ENCODE measurements around the gene SLC27A4.

SLC27A4 gene

GRCh38 chr9:128396970-128397613 is 56.8 kb downstream of the SLC27A4 start:
- Mint-ChIP-seq H3K4me3 (no peak overlapping the region), H3K9me3 (no peaks in the 10 kb centered on the region), H3K36me3 (ENCODE audit: low read depth) (peaks cover 4% of the 10 kb centered on the region), H3K27ac (no peak overlapping the region), H3K4me1 (ENCODE audit: low read depth) (peaks cover 3% of the 10 kb centered on the region), H3K27me3 (ENCODE audit: low read depth) (peaks cover 14% of the 10 kb centered on the region)
- no peak for DNase-seq (ENCODE audit: low spot score)

- peaks cover 14% of the 10 kb centered on the region for H3K27me3 Mint-ChIP-seq (ENCODE audit: low read depth)
- no peak for DNase-seq (ENCODE audit: low spot score)
- H3K4me3 Mint-ChIP-seq = no peak overlapping the region
- no peaks in the 10 kb centered on the region for H3K9me3 Mint-ChIP-seq
- H3K4me1 Mint-ChIP-seq (ENCODE audit: low read depth) = peaks cover 3% of the 10 kb centered on the region
- peaks cover 4% of the 10 kb centered on the region for H3K36me3 Mint-ChIP-seq (ENCODE audit: low read depth)
- no peak overlapping the region for H3K27ac Mint-ChIP-seq
Observed at GRCh38 chr9:128397831-128398230, 57.5 kb downstream of the SLC27A4 start.

GRCh38 chr9:128399861-128400260 is 59.5 kb downstream of the SLC27A4 start:
- Mint-ChIP-seq H3K4me1 (ENCODE audit: low read depth) (peaks cover 3% of the 10 kb centered on the region), H3K9me3 (no peaks in the 10 kb centered on the region), H3K27ac (no peak overlapping the region), H3K36me3 (ENCODE audit: low read depth) (no peaks in the 10 kb centered on the region), H3K27me3 (ENCODE audit: low read depth) (peaks cover 14% of the 10 kb centered on the region), H3K4me3 (no peak overlapping the region)
- DNase-seq (ENCODE audit: low spot score) = no peak

GRCh38 chr9:128404560-128404959 is 64.2 kb downstream of the SLC27A4 start:
- no peaks in the 10 kb centered on the region for H3K4me1 Mint-ChIP-seq (ENCODE audit: low read depth)
- H3K4me3 Mint-ChIP-seq = no peak overlapping the region
- H3K9me3 Mint-ChIP-seq = no peaks in the 10 kb centered on the region
- no peak for DNase-seq (ENCODE audit: low spot score)
- H3K27ac Mint-ChIP-seq = no peak overlapping the region
- no peaks in the 10 kb centered on the region for H3K36me3 Mint-ChIP-seq (ENCODE audit: low read depth)
- peaks cover 14% of the 10 kb centered on the region for H3K27me3 Mint-ChIP-seq (ENCODE audit: low read depth)

GRCh38 chr9:128405077-128405779 is 64.9 kb downstream of the SLC27A4 start:
- Mint-ChIP-seq H3K9me3 (no peaks in the 10 kb centered on the region), H3K36me3 (ENCODE audit: low read depth) (no peaks in the 10 kb centered on the region), H3K4me3 (no peak overlapping the region), H3K27me3 (ENCODE audit: low read depth) (peaks cover 19% of the 10 kb centered on the region), H3K27ac (no peak overlapping the region), H3K4me1 (ENCODE audit: low read depth) (no peaks in the 10 kb centered on the region)
- no peak for DNase-seq (ENCODE audit: low spot score)

- no peaks in the 10 kb centered on the region for H3K4me1 Mint-ChIP-seq (ENCODE audit: low read depth)
- H3K9me3 Mint-ChIP-seq = no peaks in the 10 kb centered on the region
- no peaks in the 10 kb centered on the region for H3K36me3 Mint-ChIP-seq (ENCODE audit: low read depth)
- H3K27me3 Mint-ChIP-seq (ENCODE audit: low read depth) = peaks cover 20% of the 10 kb centered on the region
- DNase-seq (ENCODE audit: low spot score) = no peak
- H3K27ac Mint-ChIP-seq = no peak overlapping the region
- H3K4me3 Mint-ChIP-seq = no peak overlapping the region
Observed at GRCh38 chr9:128405780-128406171, 65.4 kb downstream of the SLC27A4 start.

GRCh38 chr9:128406848-128407391 is 66.6 kb downstream of the SLC27A4 start:
- no peaks in the 10 kb centered on the region for H3K9me3 Mint-ChIP-seq
- no peaks in the 10 kb centered on the region for H3K4me1 Mint-ChIP-seq (ENCODE audit: low read depth)
- no peak overlapping the region for H3K27ac Mint-ChIP-seq
- no peak overlapping the region for H3K4me3 Mint-ChIP-seq
- no peaks in the 10 kb centered on the region for H3K36me3 Mint-ChIP-seq (ENCODE audit: low read depth)
- no peak for DNase-seq (ENCODE audit: low spot score)
- peaks cover 26% of the 10 kb centered on the region for H3K27me3 Mint-ChIP-seq (ENCODE audit: low read depth)

GRCh38 chr9:128408963-128409431 is 68.7 kb downstream of the SLC27A4 start:
- Mint-ChIP-seq H3K27ac (no peak overlapping the region), H3K9me3 (no peaks in the 10 kb centered on the region), H3K36me3 (ENCODE audit: low read depth) (no peaks in the 10 kb centered on the region), H3K4me1 (ENCODE audit: low read depth) (no peaks in the 10 kb centered on the region), H3K4me3 (no peak overlapping the region), H3K27me3 (ENCODE audit: low read depth) (peaks cover 29% of the 10 kb centered on the region)
- DNase-seq (ENCODE audit: low spot score) = no peak

GRCh38 chr9:128409450-128409849 is 69.1 kb downstream of the SLC27A4 start:
- H3K9me3 Mint-ChIP-seq = no peaks in the 10 kb centered on the region
- H3K4me1 Mint-ChIP-seq (ENCODE audit: low read depth) = no peaks in the 10 kb centered on the region
- no peak for DNase-seq (ENCODE audit: low spot score)
- H3K27me3 Mint-ChIP-seq (ENCODE audit: low read depth) = peaks cover 29% of the 10 kb centered on the region
- no peaks in the 10 kb centered on the region for H3K36me3 Mint-ChIP-seq (ENCODE audit: low read depth)
- no peak overlapping the region for H3K4me3 Mint-ChIP-seq
- H3K27ac Mint-ChIP-seq = no peak overlapping the region

GRCh38 chr9:128409978-128410377 is 69.7 kb downstream of the SLC27A4 start:
- Mint-ChIP-seq H3K4me3 (no peak overlapping the region), H3K27me3 (ENCODE audit: low read depth) (peaks cover 34% of the 10 kb centered on the region), H3K36me3 (ENCODE audit: low read depth) (no peaks in the 10 kb centered on the region), H3K27ac (no peak overlapping the region), H3K9me3 (no peaks in the 10 kb centered on the region), H3K4me1 (ENCODE audit: low read depth) (no peaks in the 10 kb centered on the region)
- no peak for DNase-seq (ENCODE audit: low spot score)

Measured in T-helper 2 cell treated with Interferon-gamma antibody and Interleukin-4, amounts not matched to agents 5 μg/mL and 100 μg/mL, for 36 hours (primary cell).